MG63 (cell line): ENCODE measurements around the gene NAB2. TPM values are rescaled to one million over a fixed set of nuclear protein-coding genes. Genes with fewer than 3 reads are reported as not detected.

Experiments used
- DNase-seq: peaks from one replicate; pipeline ENCODE4 v3.0.0-alpha.2; 2020
- H3K27me3 ChIP-seq: fragments of 250-450 bp; sonication (Bioruptor Pico); 2 replicates; pipeline ENCODE4 v1.5.1; 2020; ENCODE audit warnings: mild to moderate bottlenecking, moderate library complexity
- H3K36me3 ChIP-seq: fragments of 250-450 bp; sonication (Bioruptor Pico); 2 replicates; pipeline ENCODE4 v1.5.1; 2020; ENCODE audit warnings: mild to moderate bottlenecking, moderate library complexity
- H3K4me3 ChIP-seq: fragments of 250-450 bp; sonication (Bioruptor Pico); 2 replicates; pipeline ENCODE4 v1.5.1; 2020; ENCODE audit warnings: mild to moderate bottlenecking, moderate library complexity
- H3K9me3 ChIP-seq: fragments of 250-450 bp; sonication (Bioruptor Pico); 2 replicates; pipeline ENCODE4 v1.5.1; 2020; ENCODE audit warnings: mild to moderate bottlenecking, moderate library complexity
- total RNA-seq: library from RNA; depleted of rRNA; stranded (reverse); fragments of >200 nt; shearing (Covaris generic); gene quantifications from 2 replicates; pipeline ENCODE4 v1.2.3, GENCODE V29; 2014; ENCODE audit warnings: low replicate concordance

Gene NAB2
- total RNA-seq, 1 experiment from 2014 or later, result 45.1 TPM

DNA sequence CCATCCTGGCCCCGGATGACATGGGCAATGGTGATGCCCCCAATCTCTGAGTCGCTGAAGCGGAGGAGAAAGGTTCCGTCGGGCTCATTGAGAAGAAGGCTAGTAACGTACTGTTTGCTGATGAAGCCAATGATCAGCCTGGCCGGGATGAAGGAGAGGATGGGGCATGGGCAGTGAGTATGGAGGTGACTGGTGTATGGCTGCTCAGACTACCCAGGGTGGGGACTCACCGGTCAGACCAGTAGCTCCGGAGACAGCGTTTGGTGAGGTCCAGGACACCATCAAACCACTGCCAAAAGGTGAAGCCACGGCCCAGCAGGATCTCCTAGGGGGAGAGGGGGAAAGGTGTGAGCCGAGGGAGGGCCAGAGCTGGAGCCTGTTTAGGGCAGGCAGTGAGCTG, 10.9 kb downstream of the NAB2 start:
- Histone ChIP-seq H3K9me3 (no peaks in the 10 kb centered on the region), H3K27me3 (no peaks in the 10 kb centered on the region), H3K36me3 (peaks cover 19% of the 10 kb centered on the region), H3K4me3 (no peak overlapping the region)
- no peak for DNase-seq

DNA sequence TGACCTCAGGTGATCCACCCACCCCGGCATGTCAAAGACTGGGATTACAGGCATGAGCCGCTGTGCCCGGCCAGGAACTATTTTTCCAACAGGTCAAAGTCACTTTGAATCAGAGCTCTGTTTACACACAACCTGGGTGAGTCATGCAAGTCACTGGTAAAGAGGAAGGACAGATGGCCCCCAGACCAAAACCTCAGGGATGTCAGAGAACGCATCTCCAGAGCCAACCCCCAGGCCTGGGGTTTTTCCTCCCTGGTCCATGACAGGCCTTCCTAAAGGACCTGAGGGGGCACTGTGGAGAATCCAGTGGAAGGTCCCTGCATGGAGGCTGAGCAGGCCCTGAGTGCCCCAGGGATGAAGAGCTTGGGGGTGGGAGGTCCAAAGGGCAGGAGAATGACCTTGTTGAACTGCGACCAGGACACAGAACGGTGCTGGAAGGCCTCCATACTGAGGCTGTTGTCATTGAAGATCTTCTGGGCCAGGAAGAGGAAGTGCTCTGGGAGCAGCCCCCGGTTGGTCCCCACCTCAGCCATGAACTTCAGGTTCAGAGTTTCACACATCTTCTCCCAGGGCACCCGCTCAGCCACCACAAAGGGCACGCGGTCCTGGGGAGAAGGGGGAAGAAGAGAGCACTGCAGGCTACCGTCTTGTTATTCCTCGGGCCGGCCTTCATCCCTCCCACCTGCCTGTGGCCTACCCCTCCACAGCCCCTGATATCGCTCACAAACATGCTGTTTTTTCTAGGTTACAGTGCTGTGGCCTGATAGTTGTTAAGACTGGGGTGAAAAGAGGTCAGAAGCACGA, 13.2 kb downstream of the NAB2 start:
- no peaks in the 10 kb centered on the region for H3K27me3 ChIP-seq
- peaks cover 14% of the 10 kb centered on the region for H3K36me3 ChIP-seq
- no peaks in the 10 kb centered on the region for H3K9me3 ChIP-seq
- H3K4me3 ChIP-seq, result no peak overlapping the region
- no peak for DNase-seq

DNA sequence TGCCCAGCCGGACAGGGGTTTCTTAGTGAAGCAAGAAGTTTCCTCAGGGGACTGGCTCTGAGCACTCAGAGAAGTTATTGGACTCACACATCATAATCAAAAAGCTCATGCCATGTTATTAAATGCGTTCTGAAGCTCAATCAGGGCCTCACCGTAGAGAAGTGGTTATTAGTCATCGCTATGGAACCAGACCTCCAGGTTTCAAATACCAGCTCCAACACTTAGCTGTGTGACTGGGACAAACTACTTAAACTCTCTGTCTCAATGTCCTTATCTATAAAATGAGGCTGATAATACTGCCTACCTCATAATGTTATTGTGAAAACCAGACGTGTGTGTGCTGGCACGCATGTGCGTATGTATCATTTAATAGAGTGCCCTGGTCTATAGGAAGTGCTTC, 14.9 kb downstream of the NAB2 start:
- Histone ChIP-seq H3K9me3 (no peaks in the 10 kb centered on the region), H3K27me3 (no peaks in the 10 kb centered on the region), H3K4me3 (no peak overlapping the region), H3K36me3 (peaks cover 11% of the 10 kb centered on the region)
- no peak for DNase-seq

DNA sequence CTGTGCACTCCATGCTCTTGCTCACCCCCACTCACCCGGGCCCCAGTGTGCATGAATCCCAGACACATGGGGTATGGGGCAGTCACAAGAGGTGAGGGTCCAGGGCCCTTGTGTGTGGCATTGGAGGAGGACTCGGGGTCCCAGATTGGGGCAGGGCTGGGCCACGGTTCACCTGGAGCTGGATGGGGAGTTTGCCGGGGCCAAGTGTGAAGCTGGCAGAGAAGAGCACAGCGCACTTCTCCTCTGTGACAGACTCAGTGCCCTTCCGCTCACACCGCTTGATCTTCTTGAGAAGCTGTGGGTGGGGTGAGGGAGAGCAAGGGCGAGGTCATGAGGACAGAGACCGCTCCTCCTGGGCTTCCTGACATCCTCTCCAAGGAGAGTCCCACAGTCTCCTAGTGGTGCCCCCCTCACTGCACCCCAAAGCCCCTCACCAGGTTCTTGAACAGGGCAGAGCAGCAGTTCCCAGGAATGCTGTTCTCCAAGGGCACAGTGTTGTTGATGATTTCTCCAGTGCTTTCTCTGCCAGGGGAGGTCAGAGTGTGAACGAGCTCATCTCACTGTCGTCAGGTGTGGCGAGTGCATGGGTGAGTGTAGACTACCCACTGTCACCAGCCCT, 15.5 kb downstream of the NAB2 start:
- no peak for DNase-seq
- Histone ChIP-seq H3K36me3 (peaks cover 11% of the 10 kb centered on the region), H3K27me3 (no peaks in the 10 kb centered on the region), H3K9me3 (no peaks in the 10 kb centered on the region), H3K4me3 (no peak overlapping the region)

DNA sequence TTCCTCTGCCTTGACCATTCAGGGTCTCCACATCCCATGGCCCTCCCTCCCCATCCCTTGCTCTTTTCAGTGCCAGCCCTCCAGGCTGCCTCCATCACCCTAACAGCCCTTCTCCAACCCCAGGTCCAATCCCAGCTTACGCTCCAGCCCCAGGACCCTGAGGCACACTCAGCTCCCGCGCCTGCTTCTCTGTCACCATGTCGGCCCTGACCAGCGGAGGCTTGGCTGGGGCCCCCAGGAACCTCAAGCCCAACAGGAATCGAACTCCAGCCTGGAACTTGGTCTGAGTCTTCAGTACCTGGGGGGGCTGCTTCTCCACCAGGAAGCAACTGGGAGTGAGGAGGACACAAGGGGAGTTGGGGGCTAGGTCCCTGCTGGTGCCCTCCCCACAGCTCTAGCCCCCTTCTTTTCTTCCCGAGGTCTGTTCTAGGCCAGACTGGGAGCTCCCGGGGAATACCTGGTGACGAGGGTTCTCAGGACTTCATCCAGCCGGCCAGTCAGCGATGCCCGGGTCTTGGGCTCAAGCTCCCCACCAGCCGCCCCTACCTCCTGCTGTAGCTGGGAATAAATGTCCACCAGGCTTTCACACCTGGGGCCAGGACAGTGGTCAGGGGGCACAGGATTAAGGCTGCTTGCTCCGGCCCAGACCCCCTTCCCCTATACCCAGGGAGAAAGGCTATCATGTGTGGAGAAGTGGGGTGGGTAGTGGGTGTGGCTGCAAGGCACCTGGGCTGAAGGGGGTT, 16.3 kb downstream of the NAB2 start:
- no peak for DNase-seq
- H3K9me3 ChIP-seq, result no peaks in the 10 kb centered on the region
- no peak overlapping the region for H3K4me3 ChIP-seq
- H3K27me3 ChIP-seq, result no peaks in the 10 kb centered on the region
- peaks cover 11% of the 10 kb centered on the region for H3K36me3 ChIP-seq

DNA sequence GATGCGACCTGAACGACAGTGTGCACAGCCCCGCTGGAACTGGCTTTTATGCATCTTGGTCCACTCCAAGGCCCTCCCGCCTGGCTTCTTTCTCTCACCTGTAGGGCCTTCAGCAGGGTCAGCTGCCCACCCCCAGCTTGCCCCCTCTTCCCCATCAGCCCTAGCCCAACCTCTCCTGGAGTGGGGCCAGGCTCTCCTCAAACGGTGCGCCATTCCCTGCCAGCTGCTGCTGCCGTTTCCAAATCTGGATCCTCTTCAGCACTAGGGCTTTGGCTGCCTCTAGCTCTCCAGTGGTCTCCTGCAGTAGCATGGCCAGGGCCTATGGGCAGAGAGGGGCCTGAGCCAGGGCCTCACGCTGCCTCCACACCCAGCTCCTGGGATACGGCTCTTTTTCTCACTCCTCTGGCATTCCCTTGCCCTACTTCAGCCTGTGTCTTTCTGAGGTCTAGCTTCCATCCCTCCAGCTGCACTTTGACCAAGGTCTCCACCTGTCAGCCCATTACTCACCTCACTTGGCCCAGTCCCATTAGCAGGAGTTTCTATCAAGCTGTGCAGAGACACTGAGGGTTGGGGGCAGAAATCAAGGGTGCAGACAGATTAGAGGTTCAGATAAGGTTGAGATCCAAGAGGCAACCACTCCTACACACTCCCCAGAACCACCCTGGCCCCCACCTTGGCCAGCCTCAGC, 17.3 kb downstream of the NAB2 start:
- Histone ChIP-seq H3K36me3 (peaks cover 11% of the 10 kb centered on the region), H3K27me3 (no peaks in the 10 kb centered on the region), H3K4me3 (no peak overlapping the region), H3K9me3 (no peaks in the 10 kb centered on the region)
- DNase-seq, result no peak

DNA sequence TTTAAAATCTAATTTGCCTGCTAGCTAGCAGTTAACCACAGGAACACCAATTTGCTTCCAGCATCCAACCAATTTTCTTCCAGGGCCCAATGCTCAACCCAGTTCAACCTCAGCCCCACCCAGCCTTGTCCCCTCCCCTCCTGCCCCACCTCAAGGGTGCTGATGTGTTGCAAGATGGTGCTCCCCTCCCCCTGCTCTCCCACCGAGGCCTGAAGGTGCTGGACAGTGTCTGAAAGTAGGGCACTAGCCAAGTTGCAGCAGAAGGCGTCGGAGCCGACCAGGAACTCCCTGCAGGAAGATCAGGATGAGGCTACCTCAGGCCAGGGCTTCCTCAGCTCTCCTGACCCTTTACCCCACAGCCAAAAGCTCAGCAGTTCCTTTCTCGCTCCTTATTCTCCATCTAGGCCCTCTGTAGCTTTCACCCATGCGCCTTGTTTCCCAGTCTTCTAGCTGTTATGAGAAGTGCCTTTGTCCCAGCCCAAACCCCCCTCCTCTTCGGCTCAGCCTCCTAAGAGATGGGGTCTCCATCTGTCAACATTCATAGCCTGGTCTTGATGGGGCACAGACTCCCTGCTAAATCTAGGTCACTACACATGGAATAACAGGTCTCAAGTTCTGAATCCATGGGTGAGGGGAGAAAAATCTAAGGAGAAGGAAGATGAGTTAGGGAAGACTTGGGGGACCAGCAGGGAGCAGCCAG, 18.7 kb downstream of the NAB2 start:
- no peak for DNase-seq
- H3K36me3 ChIP-seq, result peaks cover 8% of the 10 kb centered on the region
- H3K4me3 ChIP-seq, result no peak overlapping the region
- no peaks in the 10 kb centered on the region for H3K27me3 ChIP-seq
- no peaks in the 10 kb centered on the region for H3K9me3 ChIP-seq

DNA sequence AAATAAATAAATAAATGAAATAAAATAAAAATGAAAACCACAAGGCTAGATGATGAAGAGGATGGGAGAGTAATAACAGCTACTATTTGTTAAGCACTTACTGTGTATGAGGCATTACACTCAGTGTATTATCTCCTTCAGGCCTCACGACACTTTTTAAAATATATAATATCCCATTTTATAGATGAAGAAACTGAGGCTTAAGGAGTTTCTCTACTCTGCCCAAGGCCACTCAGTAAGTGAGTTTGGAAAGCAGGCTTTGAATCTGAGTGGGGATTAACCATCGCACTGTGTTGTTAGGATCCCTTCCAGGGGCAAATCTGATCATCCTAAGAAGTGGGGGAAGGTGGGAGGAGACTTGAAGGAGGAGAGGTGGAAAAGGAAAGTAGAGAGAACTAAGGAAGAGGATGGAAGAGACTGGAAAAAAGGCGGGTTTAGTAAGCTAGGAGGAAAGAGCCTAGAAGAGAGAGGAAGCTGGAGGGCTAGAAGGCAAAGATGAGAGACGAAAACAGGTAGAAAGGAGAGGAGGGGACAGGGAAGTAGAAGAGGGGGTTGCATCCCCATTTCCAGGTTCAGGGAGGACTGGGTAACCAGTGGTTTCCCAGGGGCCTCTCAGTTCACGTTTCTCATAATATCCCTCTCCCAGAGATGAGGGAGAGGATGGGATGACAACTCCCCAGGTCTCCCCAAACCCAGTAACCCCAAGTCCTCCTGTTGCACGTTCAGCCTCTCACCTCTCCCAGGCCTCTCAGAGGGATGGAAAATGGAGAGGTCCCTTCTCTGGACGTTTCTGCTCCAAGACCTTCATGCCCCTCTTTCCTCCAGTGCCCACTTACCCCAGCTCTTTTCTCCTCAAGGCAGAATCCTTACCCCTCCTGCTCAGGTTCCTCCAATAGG, 20.5 kb downstream of the NAB2 start:
- Histone ChIP-seq H3K9me3 (no peaks in the 10 kb centered on the region), H3K36me3 (peaks cover 4% of the 10 kb centered on the region), H3K4me3 (peak overlapping the region; percentile 61; the same call in 1 of the 2 replicates), H3K27me3 (no peaks in the 10 kb centered on the region)
- no peak for DNase-seq

DNA sequence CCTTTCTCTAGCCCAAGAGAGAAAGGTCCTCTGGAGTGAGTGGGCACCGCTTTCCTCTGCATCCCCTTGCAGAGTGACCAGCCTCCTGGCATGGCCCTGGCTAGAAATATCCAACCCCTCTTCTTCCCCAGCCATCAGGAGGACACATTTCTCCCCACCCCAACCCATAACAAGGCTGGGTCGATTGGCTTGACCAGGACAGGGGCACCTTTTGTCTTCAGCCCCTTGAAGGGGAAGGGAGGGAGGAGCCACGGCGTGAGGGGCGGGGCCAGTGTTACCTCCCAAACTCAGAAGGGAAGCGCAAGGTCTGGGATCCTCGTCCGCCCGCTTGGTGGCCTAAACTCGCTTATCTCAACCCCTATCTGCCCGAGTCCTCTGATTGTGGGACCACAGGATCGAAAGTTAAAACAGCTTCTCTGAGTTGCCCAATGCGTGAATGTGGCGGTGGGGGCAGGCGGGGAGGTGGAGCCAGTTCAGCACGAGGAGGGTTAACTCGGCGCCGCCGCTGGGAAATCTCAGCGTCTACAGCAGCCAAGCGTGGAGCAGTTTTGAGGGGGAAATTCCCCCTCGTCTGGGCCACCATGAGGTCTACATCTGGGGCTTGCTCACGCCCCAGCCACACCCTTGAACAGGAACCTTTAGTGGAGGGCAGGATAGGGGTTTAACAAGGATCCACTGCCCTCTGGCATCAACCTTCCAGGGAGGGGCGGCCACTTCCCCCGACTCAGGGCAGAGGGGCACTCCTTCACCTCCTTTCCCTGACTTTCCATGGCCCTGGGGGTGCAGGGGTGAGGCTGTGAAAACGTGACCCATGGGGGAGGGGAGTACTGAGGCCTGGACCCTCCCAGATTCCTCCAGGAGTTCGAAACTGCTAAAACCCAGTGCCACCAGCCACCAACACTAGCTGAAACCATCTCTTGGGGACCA, 21.5 kb downstream of the NAB2 start:
- peaks cover 4% of the 10 kb centered on the region for H3K36me3 ChIP-seq
- DNase-seq, result peak; percentile 36
- H3K27me3 ChIP-seq, result no peaks in the 10 kb centered on the region
- H3K9me3 ChIP-seq, result no peaks in the 10 kb centered on the region
- H3K4me3 ChIP-seq, result peak overlapping the region; percentile 61

DNA sequence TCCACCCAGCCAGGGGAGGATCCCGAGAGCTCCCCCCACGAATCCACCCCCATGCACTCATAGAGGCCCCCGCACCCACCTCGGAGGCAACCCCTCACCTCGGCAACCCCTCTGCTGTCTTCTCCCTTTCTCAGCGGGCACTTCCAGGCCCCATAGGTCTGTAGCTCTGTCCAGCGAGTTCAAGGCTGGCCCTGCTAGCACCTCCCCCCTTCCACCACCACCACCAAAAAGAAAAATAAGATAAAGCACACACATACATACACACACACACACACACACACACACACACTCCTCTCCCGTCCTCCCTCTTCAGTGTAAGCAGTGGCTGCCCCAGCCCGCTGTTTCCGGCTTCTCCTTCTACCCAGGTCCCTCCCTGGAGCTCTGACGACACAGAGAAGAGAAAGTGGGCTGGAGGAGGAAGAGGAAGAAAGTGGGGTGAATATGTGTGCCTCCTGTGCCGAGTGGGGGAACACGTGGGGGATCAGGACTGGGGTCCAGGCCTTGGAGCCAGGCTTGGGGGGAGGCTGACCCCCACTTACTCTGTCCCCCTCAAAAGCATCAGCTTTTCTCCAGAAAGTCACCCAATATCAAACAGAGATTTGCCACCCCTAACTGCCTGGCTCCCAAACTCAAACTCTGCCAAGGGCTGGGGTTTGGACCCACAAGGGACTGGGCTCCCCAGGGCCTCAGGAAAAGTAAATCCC, 22.3 kb downstream of the NAB2 start, which contains the start of gene STAT6:
STAT6 (minus strand) TSS at position 332 of the 704 bp plus-strand sequence. CDS start 3,084 bp downstream, outside the sequence.
- Histone ChIP-seq H3K36me3 (peaks cover 4% of the 10 kb centered on the region), H3K9me3 (no peaks in the 10 kb centered on the region), H3K4me3 (peak within 1 kb of the TSS; percentile 61), H3K27me3 (no peaks in the 10 kb centered on the region)
- peak; percentile 78 for DNase-seq

DNA sequence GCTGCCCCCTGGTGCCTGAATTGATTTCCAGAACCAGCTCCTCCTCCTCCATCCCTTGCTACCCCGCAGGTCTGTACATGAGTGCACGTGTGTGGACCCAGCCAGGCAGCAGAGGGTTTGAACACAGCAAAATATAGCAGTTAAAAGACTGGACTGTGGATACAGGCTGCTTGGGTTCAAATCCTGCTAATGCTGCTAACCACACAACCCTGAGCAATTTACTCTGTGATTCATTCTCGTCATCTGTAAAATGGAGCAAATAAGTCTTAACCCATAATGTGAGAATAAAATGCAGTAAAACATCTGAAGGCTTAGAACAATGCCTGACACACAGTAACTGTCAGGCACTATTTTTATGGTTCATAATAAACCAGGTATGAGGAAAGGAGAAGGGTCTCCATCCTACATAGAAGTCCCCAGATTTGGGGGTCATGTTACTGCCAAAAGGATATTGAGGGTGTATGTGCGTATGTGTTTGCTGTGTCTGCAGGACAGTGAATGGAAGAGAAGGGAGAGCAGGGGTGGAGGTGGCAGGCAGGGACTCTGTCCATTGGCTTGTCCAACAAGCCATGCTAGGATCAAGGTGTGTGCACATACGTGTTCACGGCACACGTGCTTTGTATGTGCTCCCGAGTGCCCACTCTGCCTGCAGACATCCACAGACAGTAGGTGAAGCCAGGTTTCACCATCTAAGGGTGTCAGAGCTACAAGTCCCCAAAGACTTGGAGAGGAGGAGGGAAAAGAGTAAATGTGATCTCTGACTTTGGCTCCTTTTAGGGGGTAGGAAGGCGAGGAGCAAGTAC, 23.8 kb downstream of the NAB2 start:
- no peaks in the 10 kb centered on the region for H3K36me3 ChIP-seq
- no peaks in the 10 kb centered on the region for H3K27me3 ChIP-seq
- peak overlapping the region; percentile 61 for H3K4me3 ChIP-seq
- DNase-seq, result no peak
- H3K9me3 ChIP-seq, result no peaks in the 10 kb centered on the region

DNA sequence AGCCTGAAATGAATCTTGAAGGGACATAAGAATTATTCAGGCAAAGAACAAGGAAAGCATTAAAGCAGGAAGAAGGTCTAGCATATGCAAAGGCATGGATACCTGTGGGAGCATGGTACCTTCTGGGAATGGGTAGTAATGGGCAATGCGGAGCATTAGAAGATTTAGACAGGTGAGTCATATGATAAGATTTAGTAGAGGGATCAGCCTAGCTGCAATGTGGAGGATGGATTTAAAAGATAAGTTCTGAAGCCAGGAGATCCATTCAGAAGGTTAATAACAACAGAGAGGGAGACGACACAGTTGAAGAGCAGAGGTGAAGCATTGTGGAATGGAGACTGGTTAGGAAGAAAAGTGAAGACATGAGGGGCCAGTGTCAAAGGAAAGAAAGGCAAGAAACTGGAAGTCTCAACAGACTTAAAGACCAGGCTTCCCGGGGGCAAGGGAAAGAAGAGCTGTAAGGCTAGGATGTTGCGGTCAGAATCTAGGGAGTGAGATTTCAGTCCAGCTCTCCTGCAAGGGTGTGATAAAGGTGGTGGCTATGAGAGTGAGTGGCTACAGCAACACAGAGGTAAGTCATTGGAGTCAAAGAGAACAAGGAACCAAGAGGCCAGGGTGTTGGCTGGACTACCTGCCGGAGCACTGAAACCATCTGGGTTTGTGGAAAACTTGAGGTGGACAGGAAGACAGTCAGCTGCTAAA, 27.8 kb downstream of the NAB2 start:
- H3K9me3 ChIP-seq, result no peaks in the 10 kb centered on the region
- DNase-seq, result no peak
- no peaks in the 10 kb centered on the region for H3K27me3 ChIP-seq
- H3K4me3 ChIP-seq, result no peak overlapping the region
- H3K36me3 ChIP-seq, result no peaks in the 10 kb centered on the region
